Testis (tissue), 2 donors: ENCODE measurements around the gene ZBTB46.

Source experiments
- CTCF ChIP-seq, 3 experiments: fragments of 450-650 bp in 2 of 3; fragments of 200-600 bp in 1 of 3; sonication (generic) in 1 of 3; IDR thresholded peaks; one replicate each; pipeline ENCODE4 v1.5.1; 2016 to 2019; ENCODE audit warnings: antibody characterized with exemption in 3 of 3, mild to moderate bottlenecking in 2 of 3, moderate library complexity in 1 of 3
- POLR2A ChIP-seq: fragments of 450-650 bp; IDR thresholded peaks from one replicate; pipeline ENCODE4 v1.6.1; 2017; ENCODE audit warnings: antibody characterized with exemption, mild to moderate bottlenecking, moderate library complexity

DNA sequence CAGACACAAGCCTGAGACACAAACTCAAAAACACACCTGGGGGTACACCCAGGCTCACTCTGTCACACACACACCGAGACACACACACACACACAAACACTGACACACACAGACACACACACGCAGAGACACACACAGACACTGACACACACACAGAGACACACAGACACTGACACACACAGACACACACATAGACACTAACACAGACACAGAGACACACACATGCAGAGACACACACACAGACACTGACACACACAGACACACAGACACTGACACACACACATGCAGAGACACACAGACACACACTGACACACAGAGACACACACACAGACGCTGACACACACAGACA is 15.8 kb upstream of the ZBTB46 start:
- TF ChIP-seq CTCF (IDR thresholded peaks at IDR 0.05) (no peak), POLR2A (no peak)
